SH-SY5Y (cell line): ENCODE measurements around the gene OPRD1.

Source experiments
- GATA2 ChIP-seq: IDR thresholded peaks from 2 replicates; pipeline ENCODE4 v1.6.1; 2011; ENCODE audit warnings: mild to moderate bottlenecking, low read depth, low read length
- GATA3 ChIP-seq: IDR thresholded peaks from 2 replicates; pipeline ENCODE4 v1.6.1; 2011; ENCODE audit warnings: low read depth, mild to moderate bottlenecking, low read length, moderate library complexity

- TF ChIP-seq GATA2 (peak; percentile 79), GATA3 (no peak)
Observed at GRCh38 chr1:28812669-28813468, 899 bp downstream of the OPRD1 start.
